ENCODE results near the gene SOS2. TPM values are rescaled to one million over a fixed set of nuclear protein-coding genes. Genes with fewer than 3 reads are reported as not detected.

The SOS2 gene
- total RNA-seq (2013; cell fraction: nucleolus; rRNA removed): 65.1 and 66.0 TPM in 2 replicates
- total RNA-seq (2014; rRNA removed) (8.1 and 8.9 TPM in 2 replicates), total RNA-seq (2014; rRNA removed; fragmentation: Illumina TruSeq; extraction: Trizol) (16.8 and 17.0 TPM in 2 replicates), total RNA-seq (2021) (12.7 and 13.3 TPM in 2 replicates), polyA plus RNA-seq (2011; rRNA removed) (16.7 and 22.2 TPM in 2 replicates), polyA plus RNA-seq (2014; fragmentation: Illumina TruSeq; extraction: Trizol) (14.8 and 19.5 TPM in 2 replicates), polyA plus RNA-seq (2014; fragmentation: Nextera tagmentation; extraction: Ambion mirVana) (1 to 10 TPM; 2.9 to 4.1 TPM), polyA plus RNA-seq (2014; rRNA removed) (6.0 and 8.6 TPM in 2 replicates), polyA plus RNA-seq (2016; fragmentation: Nextera tagmentation; extraction: Ambion mirVana) (1 to 10 TPM; 2.1 to 2.8 TPM), polyA minus RNA-seq (2011; rRNA and poly(A)+ RNA removed) (19.9 and 27.6 TPM in 2 replicates), Bru-seq, nascent RNA (percentile 87 among the genes with signal in this experiment), BruChase-seq, experiment 1, labeled RNA remaining after a 6-hour chase (percentile 82 among the genes with signal in this experiment), BruChase-seq, experiment 2, labeled RNA remaining after a 2-hour chase (percentile 82 among the genes with signal in this experiment)
- polyA plus RNA-seq (2011; ENCODE audit: low read depth): 4.2 TPM
- 6.8 and 7.7 TPM in 2 replicates for polyA plus RNA-seq (2011; cell fraction: cytosol; rRNA removed)
- polyA plus RNA-seq (2011; cell fraction: nucleus; rRNA removed): 8.7 and 10.0 TPM in 2 replicates
- polyA plus RNA-seq (2012): 6.8 and 9.5 TPM in 2 replicates
- 8.3 and 8.7 TPM in 2 replicates for polyA minus RNA-seq (2011; cell fraction: cytosol; rRNA and poly(A)+ RNA removed)
- polyA minus RNA-seq (2011; cell fraction: nucleus; rRNA and poly(A)+ RNA removed): 15.0 and 23.0 TPM in 2 replicates
- long read RNA-seq, experiment 1: 0 reads
- long read RNA-seq, experiment 2, partial matches to known transcripts: 4 of 10 reads
- long read RNA-seq, experiment 2, other reads (novel, unspliced or antisense): 6 of 10 reads

DNA sequence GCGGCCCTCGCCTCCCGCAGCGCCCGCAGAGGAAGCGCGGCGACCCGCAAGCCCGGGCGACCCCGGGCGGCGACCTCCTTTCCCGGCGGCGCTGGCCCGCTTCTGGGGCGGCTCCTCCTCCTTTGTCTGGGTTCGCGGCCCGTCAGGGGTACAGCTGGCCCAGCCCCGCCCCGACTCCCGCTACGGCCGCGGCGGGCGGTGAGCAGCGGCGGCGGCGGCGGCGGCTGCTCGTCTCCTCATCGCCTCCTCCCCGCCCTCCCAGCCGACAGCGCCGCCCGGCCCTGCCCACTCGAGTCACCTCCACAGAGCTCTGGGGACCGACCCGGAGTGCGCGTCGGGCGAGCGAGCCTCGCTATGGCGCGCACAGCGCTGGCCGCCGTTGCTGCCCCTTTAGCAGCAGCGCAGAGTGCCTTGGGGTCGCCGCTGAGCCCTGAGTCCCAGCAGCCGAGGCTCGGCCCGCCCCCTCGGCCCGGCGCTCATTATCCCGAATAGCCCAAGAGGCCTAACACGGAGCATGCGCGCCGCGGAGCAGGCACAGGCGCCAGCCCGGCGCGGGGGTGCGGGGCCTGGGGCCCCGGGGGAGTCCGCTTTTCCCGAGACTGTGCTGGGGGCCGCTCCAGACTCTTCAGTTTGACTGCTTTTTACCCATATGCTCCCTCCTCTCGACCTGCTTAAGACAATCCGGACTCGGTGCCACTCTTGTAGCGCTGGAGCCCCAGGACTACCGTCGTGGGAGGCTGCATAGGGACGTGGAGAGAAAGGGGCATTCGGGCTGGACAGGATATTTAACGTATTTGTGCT lies at the start of gene SOS2:
Gene SOS2 (minus strand): TSS at position 104 of the 801 bp plus-strand sequence. CDS start 295 bp downstream, outside the sequence.
- no peaks in the 10 kb centered on the region for H4K20me1 ChIP-seq (ENCODE audit: control insufficient read depth, insufficient read depth)
- peak within 1 kb of the TSS; percentile 75 for H3K4me3 ChIP-seq
- no peaks in the 10 kb centered on the region; the same call in 1 of the 2 replicates for H3K4me1 ChIP-seq (ENCODE audit: control insufficient read depth, insufficient read depth, low read length)
- ChIA-PET RAD21 (ENCODE audit: unreplicated experiment) (interaction anchor here (1.1 to 1.7 kb wide), 2 partner anchors 22 to 379 kb away, joined by 3 read pairs; partner anchors contain the start of gene NEMF), SMC1A (ENCODE audit: uncharacterized antibody, unreplicated experiment) (interaction anchor here (0.7 to 1.4 kb wide), 2 partner anchors 117 to 296 kb away, joined by 3 read pairs; no protein-coding TSS in a partner anchor), CTCF (interaction anchor here (0.8 kb wide), 1 partner anchor 370 kb away, joined by 4 read pairs; no protein-coding TSS in a partner anchor), POLR2A (interaction anchor here (0.8 to 1.2 kb wide), 2 partner anchors 15 to 118 kb away, joined by 3 read pairs; no protein-coding TSS in a partner anchor)
- WGBS (ENCODE audit: insufficient coverage, insufficient replicate concordance, low lambda C conversion rate, missing lambda C conversion rate): 1% methylated on average over 58 of the region's 90 CpGs
- H3K27ac ChIP-seq (ENCODE audit: control insufficient read depth, insufficient read depth): peak within 1 kb of the TSS; percentile 73
- H3K36me3 ChIP-seq (ENCODE audit: control insufficient read depth in 2 of 2, insufficient read depth in 2 of 2, low read length in 1 of 2): no peaks in the 10 kb centered on the region
- peak; percentile 43 for DNase-seq (ENCODE audit: low read depth, low spot score)
- peak; percentile 91 for ATAC-seq
- peak within 1 kb of the TSS; percentile 82 for H3K9ac ChIP-seq (ENCODE audit: control insufficient read depth, insufficient read depth, low read length)
- no TSS peak for BruUV-seq (replicated peaks)
- H3K9me3 ChIP-seq (replicated peaks; ENCODE audit: control insufficient read depth, insufficient read depth, low read length): peaks cover 4% of the 10 kb centered on the region; the same call in 1 of the 3 replicates
- H3K4me2 ChIP-seq (ENCODE audit: control insufficient read depth, insufficient read depth): peak within 1 kb of the TSS; percentile 70
- peak within 1 kb of the TSS; percentile 87 for H2AFZ ChIP-seq (ENCODE audit: control insufficient read depth, low read depth, low read length)
- FAIRE-seq: peak; percentile 18
- no peaks in the 10 kb centered on the region for H3K27me3 ChIP-seq (replicated peaks in 1 of 2; ENCODE audit: control insufficient read depth in 2 of 2, insufficient read depth in 2 of 2, low read length in 1 of 2)
- intact Hi-C loops (cut with micrococcal nuclease; ENCODE audit: unreplicated experiment): loop anchor here (5.0 kb wide), 4 partner anchors 114 to 591 kb away; partner anchors contain the start of genes MAP4K5 and VCPKMT
- peaks cover 34% of the 10 kb centered on the region for H3K79me2 ChIP-seq (ENCODE audit: control insufficient read depth, insufficient read depth, low read length)
- in situ Hi-C loops (cut with MboI): no loop called here
- TF ChIP-seq POLR2AphosphoS2 (IDR thresholded peaks at IDR 0.05; ENCODE audit: low read depth, low read length) (peak; percentile 79), ESRRA (IDR thresholded peaks at IDR 0.05; ENCODE audit: low read length) (no peak), RB1 (IDR thresholded peaks at IDR 0.05; ENCODE audit: borderline replicate concordance) (0 out of 2 replicates have a peak, but pooled peaks have one; percentile 25), MTA3 (IDR thresholded peaks at IDR 0.05; ENCODE audit: borderline replicate concordance, low read length) (no peak), ZNF622 (IDR thresholded peaks at IDR 0.05) (no peak), NRF1 (conservative IDR thresholded peaks at IDR 0.05; ENCODE audit: low read depth, low read length) (peak; percentile 64), MLLT1 (IDR thresholded peaks at IDR 0.05) (no peak), BHLHE40 (IDR thresholded peaks at IDR 0.05; ENCODE audit: borderline replicate concordance in 1 of 2, low read depth in 2 of 2, low read length in 1 of 2) (peak in 1 of 2 experiments; percentile 51; a peak in 1 of 4 replicates), LARP7 (IDR thresholded peaks at IDR 0.05) (peak; percentile 93), CREB1 (IDR thresholded peaks at IDR 0.05; ENCODE audit: low read depth) (no peak), PAX5 (IDR thresholded peaks at IDR 0.05; ENCODE audit: borderline replicate concordance, low read depth, low read length) (no peak), MXI1 (IDR thresholded peaks at IDR 0.05; ENCODE audit: low read depth, low read length) (0 out of 2 replicates have a peak, but pooled peaks have one; percentile 9), EGR1 (IDR thresholded peaks at IDR 0.05; ENCODE audit: borderline replicate concordance in 1 of 2, low read depth in 2 of 2, low read length in 2 of 2) (peak in 1 of 2 experiments; percentile 24; a peak in 2 of 3 replicates)
- TF ChIP-seq, protein P1, sequence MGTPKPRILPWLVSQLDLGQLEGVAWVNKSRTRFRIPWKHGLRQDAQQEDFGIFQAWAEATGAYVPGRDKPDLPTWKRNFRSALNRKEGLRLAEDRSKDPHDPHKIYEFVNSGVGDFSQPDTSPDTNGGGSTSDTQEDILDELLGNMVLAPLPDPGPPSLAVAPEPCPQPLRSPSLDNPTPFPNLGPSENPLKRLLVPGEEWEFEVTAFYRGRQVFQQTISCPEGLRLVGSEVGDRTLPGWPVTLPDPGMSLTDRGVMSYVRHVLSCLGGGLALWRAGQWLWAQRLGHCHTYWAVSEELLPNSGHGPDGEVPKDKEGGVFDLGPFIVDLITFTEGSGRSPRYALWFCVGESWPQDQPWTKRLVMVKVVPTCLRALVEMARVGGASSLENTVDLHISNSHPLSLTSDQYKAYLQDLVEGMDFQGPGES (IDR thresholded peaks at IDR 0.05): no peak
